Measurements from ENCODE around the gene INAVA.

DNA sequence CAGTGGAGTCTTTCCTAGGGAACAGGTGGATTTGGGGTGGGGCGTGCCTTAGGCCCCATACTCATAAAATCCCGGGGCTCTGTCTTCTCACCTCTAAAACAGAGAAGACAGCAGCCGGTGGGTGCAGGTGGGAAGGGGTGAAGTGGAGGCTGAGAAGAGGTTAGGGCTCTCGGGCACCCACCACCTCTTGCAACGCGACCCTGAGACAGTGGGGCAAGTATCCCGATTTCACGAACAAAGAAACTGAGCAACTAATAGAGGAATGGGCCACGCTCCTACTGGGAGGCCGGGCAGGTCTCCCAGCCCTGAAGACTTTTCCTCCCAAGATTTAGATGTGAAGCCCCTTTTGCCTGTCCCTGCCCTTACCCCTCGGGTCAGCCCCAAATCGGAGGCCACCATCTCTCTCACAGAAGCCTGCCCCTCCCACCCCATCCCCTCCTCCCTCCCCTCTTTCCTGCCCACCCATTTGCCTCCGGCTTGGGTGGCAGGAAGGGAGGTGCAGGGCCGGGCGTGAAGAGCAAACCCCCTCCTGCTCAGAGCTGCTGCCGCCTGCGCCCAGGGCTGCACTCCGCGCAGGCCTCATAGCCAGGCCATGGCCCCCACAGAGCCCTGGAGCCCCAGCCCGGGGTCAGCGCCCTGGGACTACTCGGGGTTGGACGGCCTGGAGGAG is 22.1 kb upstream of the INAVA start, which contains the start of gene GPR25:
- TF ChIP-seq, protein P1, sequence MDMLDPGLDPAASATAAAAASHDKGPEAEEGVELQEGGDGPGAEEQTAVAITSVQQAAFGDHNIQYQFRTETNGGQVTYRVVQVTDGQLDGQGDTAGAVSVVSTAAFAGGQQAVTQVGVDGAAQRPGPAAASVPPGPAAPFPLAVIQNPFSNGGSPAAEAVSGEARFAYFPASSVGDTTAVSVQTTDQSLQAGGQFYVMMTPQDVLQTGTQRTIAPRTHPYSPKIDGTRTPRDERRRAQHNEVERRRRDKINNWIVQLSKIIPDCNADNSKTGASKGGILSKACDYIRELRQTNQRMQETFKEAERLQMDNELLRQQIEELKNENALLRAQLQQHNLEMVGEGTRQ (CRISPR knock-in tag; IDR thresholded peaks at IDR 0.05): no peak
- TF ChIP-seq, protein P2, sequence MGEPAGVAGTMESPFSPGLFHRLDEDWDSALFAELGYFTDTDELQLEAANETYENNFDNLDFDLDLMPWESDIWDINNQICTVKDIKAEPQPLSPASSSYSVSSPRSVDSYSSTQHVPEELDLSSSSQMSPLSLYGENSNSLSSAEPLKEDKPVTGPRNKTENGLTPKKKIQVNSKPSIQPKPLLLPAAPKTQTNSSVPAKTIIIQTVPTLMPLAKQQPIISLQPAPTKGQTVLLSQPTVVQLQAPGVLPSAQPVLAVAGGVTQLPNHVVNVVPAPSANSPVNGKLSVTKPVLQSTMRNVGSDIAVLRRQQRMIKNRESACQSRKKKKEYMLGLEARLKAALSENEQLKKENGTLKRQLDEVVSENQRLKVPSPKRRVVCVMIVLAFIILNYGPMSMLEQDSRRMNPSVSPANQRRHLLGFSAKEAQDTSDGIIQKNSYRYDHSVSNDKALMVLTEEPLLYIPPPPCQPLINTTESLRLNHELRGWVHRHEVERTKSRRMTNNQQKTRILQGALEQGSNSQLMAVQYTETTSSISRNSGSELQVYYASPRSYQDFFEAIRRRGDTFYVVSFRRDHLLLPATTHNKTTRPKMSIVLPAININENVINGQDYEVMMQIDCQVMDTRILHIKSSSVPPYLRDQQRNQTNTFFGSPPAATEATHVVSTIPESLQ (CRISPR knock-in tag; IDR thresholded peaks at IDR 0.05): no peak
- TF ChIP-seq, protein P3, sequence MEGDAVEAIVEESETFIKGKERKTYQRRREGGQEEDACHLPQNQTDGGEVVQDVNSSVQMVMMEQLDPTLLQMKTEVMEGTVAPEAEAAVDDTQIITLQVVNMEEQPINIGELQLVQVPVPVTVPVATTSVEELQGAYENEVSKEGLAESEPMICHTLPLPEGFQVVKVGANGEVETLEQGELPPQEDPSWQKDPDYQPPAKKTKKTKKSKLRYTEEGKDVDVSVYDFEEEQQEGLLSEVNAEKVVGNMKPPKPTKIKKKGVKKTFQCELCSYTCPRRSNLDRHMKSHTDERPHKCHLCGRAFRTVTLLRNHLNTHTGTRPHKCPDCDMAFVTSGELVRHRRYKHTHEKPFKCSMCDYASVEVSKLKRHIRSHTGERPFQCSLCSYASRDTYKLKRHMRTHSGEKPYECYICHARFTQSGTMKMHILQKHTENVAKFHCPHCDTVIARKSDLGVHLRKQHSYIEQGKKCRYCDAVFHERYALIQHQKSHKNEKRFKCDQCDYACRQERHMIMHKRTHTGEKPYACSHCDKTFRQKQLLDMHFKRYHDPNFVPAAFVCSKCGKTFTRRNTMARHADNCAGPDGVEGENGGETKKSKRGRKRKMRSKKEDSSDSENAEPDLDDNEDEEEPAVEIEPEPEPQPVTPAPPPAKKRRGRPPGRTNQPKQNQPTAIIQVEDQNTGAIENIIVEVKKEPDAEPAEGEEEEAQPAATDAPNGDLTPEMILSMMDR (IDR thresholded peaks at IDR 0.05): no peak
- TF ChIP-seq, protein P4, sequence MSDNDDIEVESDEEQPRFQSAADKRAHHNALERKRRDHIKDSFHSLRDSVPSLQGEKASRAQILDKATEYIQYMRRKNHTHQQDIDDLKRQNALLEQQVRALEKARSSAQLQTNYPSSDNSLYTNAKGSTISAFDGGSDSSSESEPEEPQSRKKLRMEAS (CRISPR knock-in tag; IDR thresholded peaks at IDR 0.05): no peak
- TF ChIP-seq, protein P5, sequence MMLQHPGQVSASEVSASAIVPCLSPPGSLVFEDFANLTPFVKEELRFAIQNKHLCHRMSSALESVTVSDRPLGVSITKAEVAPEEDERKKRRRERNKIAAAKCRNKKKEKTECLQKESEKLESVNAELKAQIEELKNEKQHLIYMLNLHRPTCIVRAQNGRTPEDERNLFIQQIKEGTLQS (CRISPR knock-in tag; conservative IDR thresholded peaks at IDR 0.05): no peak
- TF ChIP-seq NR3C1 (CRISPR knock-in tag; conservative IDR thresholded peaks at IDR 0.05; ENCODE audit: low read depth) (no peak), ZNF416 (CRISPR knock-in tag; IDR thresholded peaks at IDR 0.05) (no peak), JUN (CRISPR knock-in tag; IDR thresholded peaks at IDR 0.05) (no peak), NR2C2 (CRISPR knock-in tag; IDR thresholded peaks at IDR 0.05) (no peak), ETV6 (CRISPR knock-in tag; IDR thresholded peaks at IDR 0.05) (no peak), TEAD4 (CRISPR knock-in tag; IDR thresholded peaks at IDR 0.05) (no peak), ZBTB21 (CRISPR knock-in tag; IDR thresholded peaks at IDR 0.05; ENCODE audit: borderline replicate concordance) (no peak)
- TF ChIP-seq, protein P6, sequence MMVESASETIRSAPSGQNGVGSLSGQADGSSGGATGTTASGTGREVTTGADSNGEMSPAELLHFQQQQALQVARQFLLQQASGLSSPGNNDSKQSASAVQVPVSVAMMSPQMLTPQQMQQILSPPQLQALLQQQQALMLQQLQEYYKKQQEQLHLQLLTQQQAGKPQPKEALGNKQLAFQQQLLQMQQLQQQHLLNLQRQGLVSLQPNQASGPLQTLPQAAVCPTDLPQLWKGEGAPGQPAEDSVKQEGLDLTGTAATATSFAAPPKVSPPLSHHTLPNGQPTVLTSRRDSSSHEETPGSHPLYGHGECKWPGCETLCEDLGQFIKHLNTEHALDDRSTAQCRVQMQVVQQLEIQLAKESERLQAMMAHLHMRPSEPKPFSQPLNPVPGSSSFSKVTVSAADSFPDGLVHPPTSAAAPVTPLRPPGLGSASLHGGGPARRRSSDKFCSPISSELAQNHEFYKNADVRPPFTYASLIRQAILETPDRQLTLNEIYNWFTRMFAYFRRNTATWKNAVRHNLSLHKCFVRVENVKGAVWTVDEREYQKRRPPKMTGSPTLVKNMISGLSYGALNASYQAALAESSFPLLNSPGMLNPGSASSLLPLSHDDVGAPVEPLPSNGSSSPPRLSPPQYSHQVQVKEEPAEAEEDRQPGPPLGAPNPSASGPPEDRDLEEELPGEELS (CRISPR knock-in tag; IDR thresholded peaks at IDR 0.05): no peak

All from WTC11 (cell line).